GM12801 (cell line): ENCODE results near the gene PMFBP1.

Source experiments
- TF ChIP-seq, protein P1 (sequence below): IDR thresholded peaks from one replicate; pipeline ENCODE4 v1.5.1; 2011; ENCODE audit warnings: control low read depth; ENCODE audit not compliant: insufficient read length; ENCODE audit errors: extremely low read depth

Gene PMFBP1

GRCh38 chr16:72172105-72173034, at the start of gene PMFBP1:
TSS of gene PMFBP1 (minus strand) at chr16:72172155. CDS start at chr16:72171208, 947 bp downstream.
- TF ChIP-seq, protein P1, sequence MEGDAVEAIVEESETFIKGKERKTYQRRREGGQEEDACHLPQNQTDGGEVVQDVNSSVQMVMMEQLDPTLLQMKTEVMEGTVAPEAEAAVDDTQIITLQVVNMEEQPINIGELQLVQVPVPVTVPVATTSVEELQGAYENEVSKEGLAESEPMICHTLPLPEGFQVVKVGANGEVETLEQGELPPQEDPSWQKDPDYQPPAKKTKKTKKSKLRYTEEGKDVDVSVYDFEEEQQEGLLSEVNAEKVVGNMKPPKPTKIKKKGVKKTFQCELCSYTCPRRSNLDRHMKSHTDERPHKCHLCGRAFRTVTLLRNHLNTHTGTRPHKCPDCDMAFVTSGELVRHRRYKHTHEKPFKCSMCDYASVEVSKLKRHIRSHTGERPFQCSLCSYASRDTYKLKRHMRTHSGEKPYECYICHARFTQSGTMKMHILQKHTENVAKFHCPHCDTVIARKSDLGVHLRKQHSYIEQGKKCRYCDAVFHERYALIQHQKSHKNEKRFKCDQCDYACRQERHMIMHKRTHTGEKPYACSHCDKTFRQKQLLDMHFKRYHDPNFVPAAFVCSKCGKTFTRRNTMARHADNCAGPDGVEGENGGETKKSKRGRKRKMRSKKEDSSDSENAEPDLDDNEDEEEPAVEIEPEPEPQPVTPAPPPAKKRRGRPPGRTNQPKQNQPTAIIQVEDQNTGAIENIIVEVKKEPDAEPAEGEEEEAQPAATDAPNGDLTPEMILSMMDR, result no peak

DNA sequence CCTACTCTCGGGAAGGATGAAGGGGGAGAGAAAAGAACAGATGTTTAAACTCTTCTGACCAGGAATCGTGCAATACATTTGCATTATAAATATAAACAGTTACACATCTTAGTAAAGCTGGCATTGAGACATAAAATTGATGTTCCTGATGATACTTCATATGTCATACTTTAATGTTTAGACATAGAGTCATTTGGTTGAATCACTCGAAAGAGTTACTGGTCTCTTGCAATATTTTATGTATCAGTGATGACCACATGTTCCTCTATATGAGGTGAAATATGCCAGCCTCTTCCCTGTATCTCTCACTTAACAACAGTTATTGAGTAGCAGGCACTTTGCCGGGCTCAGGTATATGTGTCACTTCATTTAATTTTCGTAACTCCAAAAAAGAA, 49.7 kb upstream of the PMFBP1 start:
- TF ChIP-seq, protein P1, result no peak

DNA sequence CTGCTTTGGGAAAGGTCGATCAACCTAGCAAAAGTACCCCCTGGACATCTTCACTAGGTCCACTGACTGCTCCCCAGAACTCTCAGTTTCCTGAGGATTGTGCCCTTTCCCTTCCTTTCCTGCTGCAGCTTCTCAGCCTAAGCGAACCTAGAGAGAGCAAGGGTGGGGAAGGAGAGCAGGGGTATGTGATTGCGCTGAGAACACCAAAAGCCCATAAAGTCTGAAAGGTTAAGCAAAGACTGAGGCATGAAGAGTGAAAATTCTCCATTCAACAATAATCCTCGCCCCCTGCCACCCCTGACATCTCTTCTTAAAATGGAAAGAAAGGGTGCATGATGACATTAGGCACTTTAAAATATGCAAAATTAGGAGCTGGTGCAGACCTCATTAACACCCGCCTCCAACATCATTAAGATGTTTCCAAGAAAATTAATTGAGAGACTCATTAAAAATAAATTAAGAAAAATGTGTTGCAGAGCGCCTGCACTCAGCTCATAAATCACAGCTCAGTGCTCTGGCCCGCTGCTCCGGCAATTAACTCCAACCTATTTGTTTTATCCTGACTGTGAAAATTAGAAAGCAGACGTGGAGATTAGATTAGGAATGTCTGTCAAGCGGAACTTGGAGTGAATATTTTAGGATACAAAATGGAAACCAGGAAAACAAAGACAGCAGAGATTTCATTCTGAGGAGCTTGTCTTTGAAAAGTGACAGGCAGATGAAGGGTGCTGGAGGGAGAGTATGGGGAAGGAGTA, 49.1 kb upstream of the PMFBP1 start:
- TF ChIP-seq, protein P1, result no peak

DNA sequence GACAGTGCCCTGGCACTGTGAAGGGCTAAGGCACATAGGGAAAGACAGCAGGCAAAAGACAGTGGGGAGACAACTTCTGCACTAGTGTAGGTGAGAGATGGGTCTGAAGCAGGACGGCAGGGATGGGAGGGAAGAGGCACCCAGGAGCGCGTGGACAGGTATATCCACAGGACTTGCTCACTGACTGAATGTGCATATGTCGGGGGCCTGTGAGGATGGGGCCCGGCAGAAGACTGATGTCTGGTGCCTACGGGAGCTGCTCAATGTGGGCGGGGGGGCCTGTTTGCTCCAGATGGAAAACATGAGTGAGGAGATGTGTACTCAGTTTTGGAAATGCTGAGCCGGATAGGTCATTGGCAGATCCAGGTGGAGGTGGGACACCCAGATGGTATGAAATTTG, 47.3 kb upstream of the PMFBP1 start:
- TF ChIP-seq, protein P1, result no peak

- TF ChIP-seq, protein P1, result no peak
Observed at GRCh38 chr16:72216767-72217166, 44.8 kb upstream of the PMFBP1 start.

GRCh38 chr16:72214821-72215220, 42.9 kb upstream of the PMFBP1 start:
- TF ChIP-seq, protein P1, result no peak

DNA sequence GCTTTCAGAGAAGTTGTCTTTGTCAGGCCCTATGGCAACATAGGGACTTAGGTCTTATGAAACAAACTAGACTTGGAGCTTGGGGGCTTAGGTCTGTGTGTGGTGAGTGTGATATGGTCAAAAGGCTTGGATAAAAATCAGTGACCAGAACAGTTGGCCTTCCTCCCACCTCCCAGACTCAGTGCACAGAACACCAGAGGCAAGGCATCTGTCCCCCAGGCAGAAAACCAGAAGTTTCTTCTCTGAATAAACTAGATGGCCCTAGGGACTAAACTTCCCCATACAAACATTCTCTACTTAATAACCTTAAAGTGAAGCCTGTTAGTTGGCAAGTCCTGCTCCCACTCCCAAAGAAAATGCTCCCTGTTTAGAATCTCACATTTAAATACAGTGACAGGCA, 39.2 kb upstream of the PMFBP1 start:
- TF ChIP-seq, protein P1, result no peak
